GM23338 (cell line): ENCODE results near the gene CES3. TPM values are rescaled to one million over a fixed set of nuclear protein-coding genes. Genes with fewer than 3 reads are reported as not detected.

ENCODE experiments used
- ATAC-seq: fragments of 200-7000 bp; cut with Tn5 transposase; 3 replicates; pipeline ENCODE4 v1.9.1; 2020
- DNase-seq: peaks from one replicate; pipeline ENCODE4 v3.0.0-alpha.2; 2015; ENCODE audit warnings: low spot score
- H2AFZ ChIP-seq: fragments of 200-600 bp; sonication (generic); 2 replicates; pipeline ENCODE4 v1.8.0; 2016; ENCODE audit warnings: antibody characterized with exemption, mild to moderate bottlenecking, moderate library complexity
- H3F3A ChIP-seq: fragments of 200-600 bp; sonication (generic); replicated peaks from 2 replicates; pipeline ENCODE4 v1.8.0; 2017; ENCODE audit warnings: antibody characterized with exemption, mixed run types, low read depth
- H3K27ac ChIP-seq: fragments of 200-600 bp; sonication (generic); 2 replicates; pipeline ENCODE4 v1.6.1; 2016; ENCODE audit warnings: low read depth
- H3K27me3 ChIP-seq: fragments of 200-600 bp; sonication (generic); 2 replicates; pipeline ENCODE4 v1.8.0; 2016; ENCODE audit warnings: mild to moderate bottlenecking, mixed run types, moderate library complexity; ENCODE audit not compliant: insufficient read depth
- H3K36me3 ChIP-seq: fragments of 200-600 bp; sonication (generic); 2 replicates; pipeline ENCODE4 v1.8.0; 2016; ENCODE audit warnings: mild to moderate bottlenecking; ENCODE audit not compliant: insufficient read depth
- H3K4me1 ChIP-seq: fragments of 200-600 bp; sonication (generic); 2 replicates; pipeline ENCODE4 v1.8.0; 2016; ENCODE audit warnings: mild to moderate bottlenecking, moderate library complexity; ENCODE audit not compliant: insufficient read depth
- H3K4me2 ChIP-seq: fragments of 200-600 bp; sonication (generic); 2 replicates; pipeline ENCODE4 v1.7.1; 2017; ENCODE audit warnings: mixed run types
- H3K4me3 ChIP-seq: fragments of 200-600 bp; sonication (generic); 2 replicates; pipeline ENCODE4 v1.6.1; 2016; ENCODE audit warnings: mixed run types
- H3K79me2 ChIP-seq: fragments of 200-600 bp; sonication (generic); replicated peaks from 2 replicates; pipeline ENCODE4 v1.8.0; 2017; ENCODE audit warnings: mild to moderate bottlenecking; ENCODE audit not compliant: insufficient read depth
- H3K9me2 ChIP-seq: fragments of 200-600 bp; sonication (generic); 2 replicates; pipeline ENCODE4 v1.8.0; 2017; ENCODE audit not compliant: insufficient read depth
- H4K20me1 ChIP-seq: fragments of 200-600 bp; sonication (generic); replicated peaks from 2 replicates; pipeline ENCODE4 v1.8.0; 2017; ENCODE audit warnings: mild to moderate bottlenecking; ENCODE audit not compliant: insufficient read depth
- H3K27ac Mint-ChIP-seq: 2 replicates; pipeline ENCODE4 v1.8.0; 2020; ENCODE audit warnings: inconsistent platforms, mild to moderate bottlenecking, moderate library complexity, mixed read lengths
- H3K27me3 Mint-ChIP-seq: 3 replicates; pipeline ENCODE4 v1.8.0; 2022; ENCODE audit warnings: low read depth, mild to moderate bottlenecking, moderate library complexity, mixed read lengths, inconsistent platforms; ENCODE audit not compliant: insufficient read depth, poor library complexity
- H3K36me3 Mint-ChIP-seq: 3 replicates; pipeline ENCODE4 v1.8.0; 2021; ENCODE audit warnings: low read depth, mild to moderate bottlenecking, inconsistent platforms, moderate library complexity, mixed read lengths
- H3K4me1 Mint-ChIP-seq: 3 replicates; pipeline ENCODE4 v1.8.0; 2020; ENCODE audit warnings: mild to moderate bottlenecking, inconsistent platforms, mixed read lengths
- H3K4me3 Mint-ChIP-seq: 3 replicates; pipeline ENCODE4 v1.8.0; 2021; ENCODE audit warnings: moderate library complexity, mild to moderate bottlenecking, inconsistent platforms, mixed read lengths
- H3K9me3 Mint-ChIP-seq: 3 replicates; pipeline ENCODE4 v1.8.0; 2020; ENCODE audit warnings: moderate library complexity, mild to moderate bottlenecking, inconsistent platforms, mixed read lengths
- CREB1 ChIP-seq: fragments of 250-450 bp; sonication (Bioruptor Pico); IDR thresholded peaks from 2 replicates; pipeline ENCODE4 v1.5.0; 2020; ENCODE audit warnings: low read depth, mild to moderate bottlenecking, moderate library complexity
- CTCF ChIP-seq, 2 experiments: fragments of 200-600 bp in 1 of 2; sonication (generic) in 1 of 2; conservative IDR thresholded peaks; 2 replicates each; pipeline versions ENCODE4 v1.5.1 to v1.6.1; 2016 to 2017; ENCODE audit warnings: antibody characterized with exemption in 2 of 2, low read depth in 2 of 2, mild to moderate bottlenecking in 2 of 2, moderate library complexity in 1 of 2
- ETS1 ChIP-seq: IDR thresholded peaks from 2 replicates; pipeline ENCODE4 v1.6.1; 2016; ENCODE audit warnings: antibody characterized with exemption
- EZH2phosphoT487 ChIP-seq: fragments of 200-600 bp; sonication (generic); IDR thresholded peaks from one replicate; pipeline ENCODE4 v1.8.1; 2018; ENCODE audit warnings: antibody characterized with exemption; ENCODE audit not compliant: unreplicated experiment
- JUNB ChIP-seq: IDR thresholded peaks from one replicate; pipeline ENCODE4 v1.6.1; 2016; ENCODE audit warnings: antibody characterized with exemption; ENCODE audit not compliant: unreplicated experiment
- NANOG ChIP-seq: IDR thresholded peaks from 2 replicates; pipeline ENCODE4 v1.6.1; 2016; ENCODE audit warnings: antibody characterized with exemption, borderline replicate concordance
- POLR2AphosphoS5 ChIP-seq: IDR thresholded peaks from 2 replicates; pipeline ENCODE4 v1.6.1; 2016; ENCODE audit warnings: antibody characterized with exemption, low read depth
- REST ChIP-seq: IDR thresholded peaks from one replicate; pipeline ENCODE4 v1.6.1; 2018; ENCODE audit warnings: antibody characterized with exemption; ENCODE audit not compliant: unreplicated experiment
- STAT1 ChIP-seq: IDR thresholded peaks from one replicate; pipeline ENCODE4 v1.6.1; 2016; ENCODE audit warnings: antibody characterized with exemption; ENCODE audit not compliant: unreplicated experiment
- ZNF114 ChIP-seq: fragments of 250-450 bp; sonication (Bioruptor Pico); IDR thresholded peaks from 2 replicates; pipeline ENCODE4 v1.5.0; 2020; ENCODE audit warnings: mild to moderate bottlenecking, moderate library complexity
- ZNF331 ChIP-seq: fragments of 250-450 bp; sonication (Bioruptor Pico); IDR thresholded peaks from 2 replicates; pipeline ENCODE4 v1.5.0; 2020; ENCODE audit warnings: low read depth, mild to moderate bottlenecking, moderate library complexity
- polyA plus RNA-seq: library from polyadenylated mRNA; unstranded; fragments of >200 nt; fragmentation: Nextera tagmentation; extraction: Ambion mirVana; gene quantifications from 2 replicates; pipeline ENCODE4 v1.2.1, GENCODE V29; 2016
- total RNA-seq: library from RNA; depleted of rRNA; stranded (reverse); fragments of >200 nt; shearing (Covaris generic); gene quantifications from 2 replicates; pipeline ENCODE4 v1.2.3, GENCODE V29; 2014
- TF ChIP-seq, protein P1 (sequence below): fragments of 250-450 bp; sonication (Bioruptor Pico); IDR thresholded peaks from 2 replicates; pipeline ENCODE4 v1.5.0; 2020; ENCODE audit warnings: mild to moderate bottlenecking, moderate library complexity

CES3 gene
- total and polyA plus RNA-seq, 2 experiments from 2014 or later, result 0.55 to 1.0 TPM

GRCh38 chr16:66920299-66920590 is 40.8 kb upstream of the CES3 start:
- Histone ChIP-seq H3F3A (no peaks in the 10 kb centered on the region), H2AFZ (no peak overlapping the region), H3K9me2 (no peaks in the 10 kb centered on the region), H4K20me1 (no peaks in the 10 kb centered on the region), H3K79me2 (no peaks in the 10 kb centered on the region), H3K27me3 (peaks cover 23% of the 10 kb centered on the region), H3K27ac (no peak overlapping the region), H3K4me2 (no peak overlapping the region), H3K4me1 (no peaks in the 10 kb centered on the region), H3K36me3 (no peaks in the 10 kb centered on the region), H3K4me3 (no peak overlapping the region)
- Mint-ChIP-seq H3K36me3 (no peaks in the 10 kb centered on the region), H3K4me3 (no peak overlapping the region), H3K27ac (no peak overlapping the region), H3K4me1 (no peaks in the 10 kb centered on the region; the same call in 2 of the 3 replicates), H3K27me3 (peaks cover 22% of the 10 kb centered on the region), H3K9me3 (no peaks in the 10 kb centered on the region)
- ATAC-seq (no peak), DNase-seq (no peak)
- no peak for TF ChIP-seq CREB1
- no peak for TF ChIP-seq ZNF114 (CRISPR knock-in tag)
- no peak for TF ChIP-seq NANOG
- TF ChIP-seq STAT1, result no peak
- TF ChIP-seq, protein P1, sequence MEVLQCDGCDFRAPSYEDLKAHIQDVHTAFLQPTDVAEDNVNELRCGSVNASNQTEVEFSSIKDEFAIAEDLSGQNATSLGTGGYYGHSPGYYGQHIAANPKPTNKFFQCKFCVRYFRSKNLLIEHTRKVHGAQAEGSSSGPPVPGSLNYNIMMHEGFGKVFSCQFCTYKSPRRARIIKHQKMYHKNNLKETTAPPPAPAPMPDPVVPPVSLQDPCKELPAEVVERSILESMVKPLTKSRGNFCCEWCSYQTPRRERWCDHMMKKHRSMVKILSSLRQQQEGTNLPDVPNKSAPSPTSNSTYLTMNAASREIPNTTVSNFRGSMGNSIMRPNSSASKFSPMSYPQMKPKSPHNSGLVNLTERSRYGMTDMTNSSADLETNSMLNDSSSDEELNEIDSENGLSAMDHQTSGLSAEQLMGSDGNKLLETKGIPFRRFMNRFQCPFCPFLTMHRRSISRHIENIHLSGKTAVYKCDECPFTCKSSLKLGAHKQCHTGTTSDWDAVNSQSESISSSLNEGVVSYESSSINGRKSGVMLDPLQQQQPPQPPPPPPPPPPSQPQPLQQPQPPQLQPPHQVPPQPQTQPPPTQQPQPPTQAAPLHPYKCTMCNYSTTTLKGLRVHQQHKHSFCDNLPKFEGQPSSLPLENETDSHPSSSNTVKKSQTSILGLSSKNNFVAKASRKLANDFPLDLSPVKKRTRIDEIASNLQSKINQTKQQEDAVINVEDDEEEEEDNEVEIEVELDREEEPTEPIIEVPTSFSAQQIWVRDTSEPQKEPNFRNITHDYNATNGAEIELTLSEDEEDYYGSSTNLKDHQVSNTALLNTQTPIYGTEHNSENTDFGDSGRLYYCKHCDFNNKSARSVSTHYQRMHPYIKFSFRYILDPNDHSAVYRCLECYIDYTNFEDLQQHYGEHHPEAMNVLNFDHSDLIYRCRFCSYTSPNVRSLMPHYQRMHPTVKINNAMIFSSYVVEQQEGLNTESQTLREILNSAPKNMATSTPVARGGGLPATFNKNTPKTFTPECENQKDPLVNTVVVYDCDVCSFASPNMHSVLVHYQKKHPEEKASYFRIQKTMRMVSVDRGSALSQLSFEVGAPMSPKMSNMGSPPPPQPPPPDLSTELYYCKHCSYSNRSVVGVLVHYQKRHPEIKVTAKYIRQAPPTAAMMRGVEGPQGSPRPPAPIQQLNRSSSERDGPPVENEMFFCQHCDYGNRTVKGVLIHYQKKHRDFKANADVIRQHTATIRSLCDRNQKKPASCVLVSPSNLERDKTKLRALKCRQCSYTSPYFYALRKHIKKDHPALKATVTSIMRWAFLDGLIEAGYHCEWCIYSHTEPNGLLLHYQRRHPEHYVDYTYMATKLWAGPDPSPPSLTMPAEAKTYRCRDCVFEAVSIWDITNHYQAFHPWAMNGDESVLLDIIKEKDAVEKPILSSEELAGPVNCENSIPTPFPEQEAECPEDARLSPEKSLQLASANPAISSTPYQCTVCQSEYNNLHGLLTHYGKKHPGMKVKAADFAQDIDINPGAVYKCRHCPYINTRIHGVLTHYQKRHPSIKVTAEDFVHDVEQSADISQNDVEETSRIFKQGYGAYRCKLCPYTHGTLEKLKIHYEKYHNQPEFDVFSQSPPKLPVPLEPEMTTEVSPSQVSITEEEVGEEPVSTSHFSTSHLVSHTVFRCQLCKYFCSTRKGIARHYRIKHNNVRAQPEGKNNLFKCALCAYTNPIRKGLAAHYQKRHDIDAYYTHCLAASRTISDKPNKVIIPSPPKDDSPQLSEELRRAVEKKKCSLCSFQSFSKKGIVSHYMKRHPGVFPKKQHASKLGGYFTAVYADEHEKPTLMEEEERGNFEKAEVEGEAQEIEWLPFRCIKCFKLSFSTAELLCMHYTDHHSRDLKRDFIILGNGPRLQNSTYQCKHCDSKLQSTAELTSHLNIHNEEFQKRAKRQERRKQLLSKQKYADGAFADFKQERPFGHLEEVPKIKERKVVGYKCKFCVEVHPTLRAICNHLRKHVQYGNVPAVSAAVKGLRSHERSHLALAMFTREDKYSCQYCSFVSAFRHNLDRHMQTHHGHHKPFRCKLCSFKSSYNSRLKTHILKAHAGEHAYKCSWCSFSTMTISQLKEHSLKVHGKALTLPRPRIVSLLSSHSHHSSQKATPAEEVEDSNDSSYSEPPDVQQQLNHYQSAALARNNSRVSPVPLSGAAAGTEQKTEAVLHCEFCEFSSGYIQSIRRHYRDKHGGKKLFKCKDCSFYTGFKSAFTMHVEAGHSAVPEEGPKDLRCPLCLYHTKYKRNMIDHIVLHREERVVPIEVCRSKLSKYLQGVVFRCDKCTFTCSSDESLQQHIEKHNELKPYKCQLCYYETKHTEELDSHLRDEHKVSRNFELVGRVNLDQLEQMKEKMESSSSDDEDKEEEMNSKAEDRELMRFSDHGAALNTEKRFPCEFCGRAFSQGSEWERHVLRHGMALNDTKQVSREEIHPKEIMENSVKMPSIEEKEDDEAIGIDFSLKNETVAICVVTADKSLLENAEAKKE (CRISPR knock-in tag), result no peak
- TF ChIP-seq REST, result no peak
- no peak for TF ChIP-seq ETS1
- TF ChIP-seq EZH2phosphoT487, result no peak
- no peak for TF ChIP-seq POLR2AphosphoS5
- TF ChIP-seq JUNB, result no peak
- TF ChIP-seq CTCF (conservative IDR thresholded peaks at IDR 0.05; ENCODE audit: low read depth in 2 of 2), result no peak
- no peak for TF ChIP-seq ZNF331
